Spleen (tissue), 11 donors: ENCODE results near the gene ARNT2. TPM values are rescaled to one million over a fixed set of nuclear protein-coding genes. Genes with fewer than 3 reads are reported as not detected.

ENCODE experiments used
- DNase-seq: peaks from one replicate; pipeline ENCODE4 v3.0.0-alpha.2; 2020
- H3K27ac ChIP-seq, 8 donors: fragments of 200-600 bp; sonication (generic) in 7 of 8; 1 replicate in 4 of 8; 2 replicates in 4 of 8; pipeline versions ENCODE4 v1.5.0 to v1.8.0; 2016 to 2021; ENCODE audit warnings: inconsistent platforms in 4 of 8, mild to moderate bottlenecking in 4 of 8, moderate library complexity in 1 of 8
- H3K27me3 ChIP-seq, 7 donors: fragments of 200-600 bp; sonication (generic) in 6 of 7; replicated peaks in 1 of 7; 1 replicate in 4 of 7; 2 replicates in 3 of 7; pipeline versions ENCODE4 v1.5.0 to v1.8.0; 2016 to 2021; ENCODE audit warnings: inconsistent platforms in 3 of 7, mild to moderate bottlenecking in 1 of 7
- H3K36me3 ChIP-seq, 6 donors: fragments of 200-600 bp; sonication (generic) in 5 of 6; 1 replicate in 4 of 6; 2 replicates in 2 of 6; pipeline versions ENCODE4 v1.5.0 to v1.8.0; 2016 to 2021; ENCODE audit warnings: inconsistent platforms in 2 of 6
- H3K4me1 ChIP-seq, 6 donors: fragments of 200-600 bp; sonication (generic) in 5 of 6; 1 replicate in 3 of 6; 2 replicates in 3 of 6; pipeline versions ENCODE4 v1.5.0 to v1.8.0; 2016 to 2021; ENCODE audit warnings: inconsistent platforms in 3 of 6
- H3K4me3 ChIP-seq, 8 donors: fragments of 200-600 bp; sonication (generic) in 7 of 8; 1 replicate in 4 of 8; 2 replicates in 4 of 8; pipeline versions ENCODE4 v1.5.0 to v1.8.0; 2016 to 2021; ENCODE audit warnings: inconsistent platforms in 4 of 8, mild to moderate bottlenecking in 4 of 8, moderate library complexity in 2 of 8
- H3K9me3 ChIP-seq, 8 donors: fragments of 200-600 bp; sonication (generic) in 7 of 8; 1 replicate in 4 of 8; 2 replicates in 4 of 8; pipeline versions ENCODE4 v1.5.0 to v1.8.0; 2016 to 2021; ENCODE audit warnings: inconsistent platforms in 4 of 8
- CTCF ChIP-seq, 11 experiments: fragments of 200-600 bp in 7 of 11; fragments of 450-650 bp in 4 of 11; sonication (generic) in 4 of 11; IDR thresholded peaks in 8 of 11; conservative IDR thresholded peaks in 3 of 11; 1 replicate in 7 of 11; 2 replicates in 4 of 11; pipeline versions ENCODE4 v1.4.0 to v1.8.0; 2016 to 2021; ENCODE audit warnings: antibody characterized with exemption in 11 of 11, inconsistent platforms in 4 of 11, mild to moderate bottlenecking in 1 of 11
- POLR2A ChIP-seq, 3 donors: fragments of 450-650 bp; IDR thresholded peaks; one replicate each; pipeline ENCODE4 v1.5.1; 2017; ENCODE audit warnings: antibody characterized with exemption in 3 of 3, mild to moderate bottlenecking in 1 of 3
- POLR2AphosphoS5 ChIP-seq, 3 donors: sonication (generic); formaldehyde crosslinking; IDR thresholded peaks; one replicate each; pipeline ENCODE4 v1.5.1; 2017; ENCODE audit warnings: antibody characterized with exemption in 3 of 3
- WGBS, 5 donors: extraction: QIAGEN DNeasy Blood & Tissue Kit in 3 of 5; methylation state at CpG; one replicate each; pipeline versions ENCODE4 v1.1.5 to v1.1.7; 2013 to 2018; 5-methylcytosine and 5-hydroxymethylcytosine counted together
- intact Hi-C: fragments of 100-400 bp; cut with DNase I; formaldehyde crosslinking; loops from one replicate; pipeline ENCODE4 v1.15.0; 2023; ENCODE audit warnings: low total_unique reads
- polyA plus RNA-seq, 3 donors: library from polyadenylated mRNA; stranded (reverse); fragments of 200-250 nt; gene quantifications; one replicate each; pipeline ENCODE4 v1.2.1, GENCODE V29; 2013
- total RNA-seq, 7 donors: library from RNA; depleted of rRNA in 3 of 7; stranded (reverse); fragments of >200 nt in 3 of 7; fragmentation: NEBNext Ultra II Directional in 4 of 7; extraction: Animal tissue kit (Norgen Biotek cat#: 25700) in 4 of 7; gene quantifications; one replicate each; pipeline versions ENCODE4 v1.1.0 to v1.2.1, GENCODE V29; 2016 to 2021
- donor health status: healthy with polysubstance abuse.
- donor health status: DM: no; HTN: no; CAD: no; lungs with moderate emphysema.
- donor health status: DM: no; HTN: no; CAD: no.
- donor health status: Bipolar disorder and iron deficiency.
- donor health status: healthy.
- donor health status: DM: no; HTN: no; CAD: no.
- donor health status: DM: yes; HTN: yes; CAD: no.

ARNT2 gene
- total and polyA plus RNA-seq, 10 donors = 1.9 to 12.3 (median 9.1) TPM

GRCh38 chr15:80569656-80570055 lies 165.5 kb downstream of the ARNT2 start:
- no peak for TF ChIP-seq CTCF (IDR thresholded peaks at IDR 0.05 in 8 of 11, conservative IDR thresholded peaks at IDR 0.05 in 3 of 11)
- no peak for TF ChIP-seq POLR2A (IDR thresholded peaks at IDR 0.05)
- TF ChIP-seq POLR2AphosphoS5 (IDR thresholded peaks at IDR 0.05) = no peak
- Histone ChIP-seq H3K27me3 (peaks cover 0 to 9% (median 0%) of the 10 kb centered on the region in 7 donors), H3K4me3 (no peak overlapping the region), H3K9me3 (no peaks in the 10 kb centered on the region), H3K4me1 (peaks cover 0 to 3% (median 0%) of the 10 kb centered on the region in 6 donors), H3K36me3 (no peaks in the 10 kb centered on the region), H3K27ac (no peak overlapping the region)
- intact Hi-C loops = no loop called here
- no peak for DNase-seq
- 88 to 95% (median 92%) methylated on average over 4 of the region's 4 CpGs for WGBS, 5 donors

DNA sequence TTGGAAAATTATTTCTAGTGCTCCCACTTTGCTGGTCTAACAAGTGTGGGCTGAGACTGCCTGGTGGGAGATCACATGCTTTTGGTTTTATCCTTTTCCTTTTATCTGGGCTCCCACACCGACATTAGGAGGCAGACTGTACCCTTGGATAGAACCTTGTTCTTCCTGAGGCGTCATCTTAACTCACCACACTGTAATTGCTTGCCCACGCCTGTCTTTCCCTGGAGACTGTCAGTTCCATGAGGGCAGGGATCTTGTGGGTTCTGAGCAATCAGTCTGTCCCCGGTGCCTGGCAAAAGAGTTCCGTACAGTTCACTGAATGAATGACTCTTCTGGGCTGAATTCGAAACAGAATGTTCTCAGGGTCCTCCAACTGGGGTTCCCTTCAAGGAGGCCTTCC lies 166.4 kb downstream of the ARNT2 start:
- no peak overlapping the region for H3K27ac ChIP-seq
- no peak overlapping the region for H3K4me3 ChIP-seq
- 68 to 82% (median 76%) methylated on average over 6 of the region's 6 CpGs for WGBS, 5 donors
- H3K27me3 ChIP-seq = peaks cover 0 to 9% (median 0%) of the 10 kb centered on the region in 7 donors
- no peak for DNase-seq
- intact Hi-C loops = no loop called here
- H3K4me1 ChIP-seq = peaks cover 0 to 3% (median 0%) of the 10 kb centered on the region in 6 donors
- no peaks in the 10 kb centered on the region for H3K36me3 ChIP-seq
- no peaks in the 10 kb centered on the region for H3K9me3 ChIP-seq
- TF ChIP-seq CTCF (IDR thresholded peaks at IDR 0.05 in 8 of 11, conservative IDR thresholded peaks at IDR 0.05 in 3 of 11) = no peak
- no peak for TF ChIP-seq POLR2AphosphoS5 (IDR thresholded peaks at IDR 0.05)
- TF ChIP-seq POLR2A (IDR thresholded peaks at IDR 0.05) = no peak

- no peaks in the 10 kb centered on the region for H3K9me3 ChIP-seq
- no peak overlapping the region for H3K27ac ChIP-seq
- H3K4me1 ChIP-seq = peaks cover 0 to 3% (median 0%) of the 10 kb centered on the region in 6 donors
- intact Hi-C loops = no loop called here
- peaks cover 0 to 11% (median 0%) of the 10 kb centered on the region in 6 donors for H3K36me3 ChIP-seq
- H3K4me3 ChIP-seq = no peak overlapping the region
- WGBS, 5 donors = 41 to 60% (median 47%) methylated on average over 3 of the region's 3 CpGs
- H3K27me3 ChIP-seq = no peaks in the 10 kb centered on the region
- TF ChIP-seq POLR2AphosphoS5 (IDR thresholded peaks at IDR 0.05) (no peak), CTCF (IDR thresholded peaks at IDR 0.05 in 8 of 11, conservative IDR thresholded peaks at IDR 0.05 in 3 of 11) (no peak), POLR2A (IDR thresholded peaks at IDR 0.05) (no peak)
- DNase-seq = no peak
These were observed 168.2 kb downstream of the ARNT2 start for GRCh38 chr15:80572337-80572736.

- DNase-seq = no peak
- intact Hi-C loops = no loop called here
- WGBS, 5 donors = 72 to 85% (median 81%) methylated on average over 4 of the region's 4 CpGs
- Histone ChIP-seq H3K36me3 (peaks cover 0 to 18% (median 0%) of the 10 kb centered on the region in 6 donors), H3K27ac (no peak overlapping the region), H3K9me3 (no peaks in the 10 kb centered on the region), H3K4me1 (no peaks in the 10 kb centered on the region), H3K4me3 (no peak overlapping the region), H3K27me3 (no peaks in the 10 kb centered on the region)
- TF ChIP-seq POLR2A (IDR thresholded peaks at IDR 0.05) (no peak), POLR2AphosphoS5 (IDR thresholded peaks at IDR 0.05) (no peak), CTCF (IDR thresholded peaks at IDR 0.05 in 8 of 11, conservative IDR thresholded peaks at IDR 0.05 in 3 of 11) (no peak)
These were observed 169.4 kb downstream of the ARNT2 start for GRCh38 chr15:80573606-80574005.
